OCI-LY1 (cell line): ENCODE data around the gene KLHL35.

Experiments
- H2AFZ ChIP-seq: fragments of 200-600 bp; sonication (generic), shearing (Covaris generic); 2 replicates; pipeline ENCODE4 v1.6.0; 2014; ENCODE audit warnings: antibody characterized with exemption, mild to moderate bottlenecking, low read length
- H3F3A ChIP-seq: fragments of 200-600 bp; sonication (generic), shearing (Covaris generic); 2 replicates; pipeline ENCODE4 v1.6.0; 2014; ENCODE audit warnings: mild to moderate bottlenecking, antibody characterized with exemption, low read length, moderate library complexity; ENCODE audit not compliant: insufficient read depth
- H3K27ac ChIP-seq: fragments of 200-600 bp; sonication (generic); 2 replicates; pipeline ENCODE4 v1.5.1; 2014; ENCODE audit warnings: low read length, mixed run types, mild to moderate bottlenecking, low read depth; ENCODE audit not compliant: poor library complexity, severe bottlenecking
- H3K27me3 ChIP-seq: fragments of 200-600 bp; sonication (generic); 2 replicates; pipeline ENCODE4 v1.6.0; 2014; ENCODE audit warnings: antibody characterized with exemption, mild to moderate bottlenecking, low read length, moderate library complexity; ENCODE audit not compliant: insufficient read depth
- H3K36me3 ChIP-seq: fragments of 200-600 bp; sonication (generic); 2 replicates; pipeline ENCODE4 v1.6.1; 2014; ENCODE audit warnings: mild to moderate bottlenecking, antibody characterized with exemption, low read length, moderate library complexity, mixed read lengths; ENCODE audit not compliant: insufficient read depth
- H3K4me1 ChIP-seq: fragments of 200-600 bp; sonication (generic); 2 replicates; pipeline ENCODE4 v1.5.1; 2014; ENCODE audit warnings: mild to moderate bottlenecking, low read length, moderate library complexity; ENCODE audit not compliant: insufficient read depth, severe bottlenecking
- H3K4me2 ChIP-seq: fragments of 200-600 bp; sonication (generic), shearing (Covaris generic); 2 replicates; pipeline ENCODE4 v1.6.1; 2014; ENCODE audit warnings: low read length
- H3K4me3 ChIP-seq: fragments of 200-600 bp; sonication (generic); 2 replicates; pipeline ENCODE4 v1.5.1; 2014; ENCODE audit warnings: low read length, low read depth, mild to moderate bottlenecking, mixed read lengths; ENCODE audit not compliant: poor library complexity, severe bottlenecking
- H3K79me2 ChIP-seq: fragments of 200-600 bp; shearing (Covaris generic); 2 replicates; pipeline ENCODE4 v1.6.1; 2016; ENCODE audit warnings: mixed run types, low read length, mixed read lengths; ENCODE audit not compliant: insufficient read depth
- H3K9ac ChIP-seq: fragments of 200-600 bp; sonication (generic), shearing (Covaris generic); 2 replicates; pipeline ENCODE4 v1.6.1; 2014; ENCODE audit warnings: mild to moderate bottlenecking, low read length, mixed read lengths
- H3K9me2 ChIP-seq: fragments of 200-600 bp; sonication (generic), shearing (Covaris generic); 2 replicates; pipeline ENCODE4 v1.6.1; 2014; ENCODE audit warnings: low read depth, mild to moderate bottlenecking, low read length, mixed read lengths
- H3K9me3 ChIP-seq: fragments of 200-600 bp; shearing (Covaris generic); 2 replicates; pipeline ENCODE4 v1.6.1; 2014; ENCODE audit warnings: low read length, mixed read lengths
- H4K20me1 ChIP-seq: fragments of 200-600 bp; sonication (generic), shearing (Covaris generic); 2 replicates; pipeline ENCODE4 v1.6.0; 2016; ENCODE audit warnings: mild to moderate bottlenecking, low read length; ENCODE audit not compliant: insufficient read depth
- CTCF ChIP-seq: fragments of 200-600 bp; sonication (generic), shearing (Covaris generic); IDR thresholded peaks from 2 replicates; pipeline ENCODE4 v1.5.1; 2017; ENCODE audit warnings: mild to moderate bottlenecking, antibody characterized with exemption, low read length, moderate library complexity, mixed read lengths
- EZH2 ChIP-seq: fragments of 200-600 bp; sonication (generic), shearing (Covaris generic); IDR thresholded peaks from 2 replicates; pipeline ENCODE4 v1.8.0; 2017; ENCODE audit warnings: borderline replicate concordance, mixed run types, mild to moderate bottlenecking, antibody characterized with exemption, low read length, moderate library complexity, mixed read lengths

Gene KLHL35

GRCh38 chr11:75429902-75430713, 2.9 kb downstream of the KLHL35 start:
- TF ChIP-seq CTCF (no peak), EZH2 (no peak)
- H3K9me3 ChIP-seq: no peaks in the 10 kb centered on the region
- H2AFZ ChIP-seq: no peak overlapping the region
- no peaks in the 10 kb centered on the region for H3K4me1 ChIP-seq
- no peaks in the 10 kb centered on the region for H3K36me3 ChIP-seq
- no peak overlapping the region for H3K9ac ChIP-seq
- H3K9me2 ChIP-seq: no peaks in the 10 kb centered on the region
- H3K27ac ChIP-seq: no peak overlapping the region
- no peak overlapping the region for H3K4me3 ChIP-seq
- H3K27me3 ChIP-seq: peaks cover 6% of the 10 kb centered on the region; the same call in 1 of the 2 replicates
- H3K4me2 ChIP-seq: no peak overlapping the region
- no peaks in the 10 kb centered on the region for H3K79me2 ChIP-seq
- H3F3A ChIP-seq: no peaks in the 10 kb centered on the region
- no peaks in the 10 kb centered on the region for H4K20me1 ChIP-seq

GRCh38 chr11:75429641-75429901, 3.4 kb downstream of the KLHL35 start:
- Histone ChIP-seq H3K9me2 (no peaks in the 10 kb centered on the region), H3K4me3 (no peak overlapping the region), H3F3A (no peaks in the 10 kb centered on the region), H3K27me3 (peaks cover 6% of the 10 kb centered on the region; the same call in 1 of the 2 replicates), H3K9ac (no peak overlapping the region), H3K4me2 (no peak overlapping the region), H3K4me1 (no peaks in the 10 kb centered on the region), H3K36me3 (no peaks in the 10 kb centered on the region), H2AFZ (no peak overlapping the region), H3K79me2 (no peaks in the 10 kb centered on the region), H3K9me3 (no peaks in the 10 kb centered on the region), H4K20me1 (no peaks in the 10 kb centered on the region), H3K27ac (no peak overlapping the region)
- TF ChIP-seq CTCF (no peak), EZH2 (no peak)

GRCh38 chr11:75428989-75429640, 3.9 kb downstream of the KLHL35 start:
- no peak overlapping the region for H2AFZ ChIP-seq
- H3K4me1 ChIP-seq: no peaks in the 10 kb centered on the region
- H3K9ac ChIP-seq: no peak overlapping the region
- H3K36me3 ChIP-seq: no peaks in the 10 kb centered on the region
- no peak for TF ChIP-seq CTCF
- TF ChIP-seq EZH2: no peak
- H3K27ac ChIP-seq: no peak overlapping the region
- no peak overlapping the region for H3K4me2 ChIP-seq
- no peak overlapping the region for H3K4me3 ChIP-seq
- H3K27me3 ChIP-seq: peaks cover 6% of the 10 kb centered on the region; the same call in 1 of the 2 replicates
- H3K9me3 ChIP-seq: no peaks in the 10 kb centered on the region
- H4K20me1 ChIP-seq: no peaks in the 10 kb centered on the region
- H3K9me2 ChIP-seq: no peaks in the 10 kb centered on the region
- H3F3A ChIP-seq: no peaks in the 10 kb centered on the region
- no peaks in the 10 kb centered on the region for H3K79me2 ChIP-seq
